ENCODE results near the gene CES5A. TPM values are rescaled to one million over a fixed set of nuclear protein-coding genes. Genes with fewer than 3 reads are reported as not detected.

The CES5A gene
- total and polyA plus RNA-seq, 8 donors: not detected

DNA sequence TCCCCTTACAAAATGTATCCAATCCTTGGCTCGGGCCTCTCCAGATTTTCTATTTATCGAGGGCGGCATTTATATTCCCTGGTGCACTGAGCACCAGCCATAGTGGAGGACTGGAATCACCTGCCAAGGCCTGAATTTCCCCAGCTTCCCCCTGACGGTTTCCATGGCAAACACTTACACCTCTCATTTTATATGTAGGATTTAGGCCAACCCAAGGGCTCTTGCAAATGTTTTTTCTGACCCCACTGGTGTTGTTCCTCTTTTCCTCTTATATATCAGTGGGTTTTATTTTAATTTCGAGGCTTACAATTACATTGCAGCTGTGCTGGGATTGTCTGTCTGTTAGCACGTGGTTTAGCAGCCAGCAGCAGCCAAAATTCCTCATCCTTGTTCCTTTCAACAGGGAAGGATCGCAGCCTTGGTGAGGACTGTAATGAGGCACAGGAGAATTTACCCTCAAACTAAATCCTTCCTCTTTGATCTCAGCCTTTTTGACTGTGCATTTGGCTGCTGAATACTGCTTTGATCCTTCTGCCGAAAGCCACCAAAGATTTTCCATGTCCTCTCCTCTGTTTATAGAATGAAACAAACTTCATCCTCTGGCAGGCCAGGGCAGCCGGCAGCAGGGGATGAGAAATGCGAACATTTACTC lies 26.5 kb upstream of the CES5A start:
- FAIRE-seq (no peak), ATAC-seq (no peak), DNase-seq (no peak)
- Histone ChIP-seq H3K4me1 (no peaks in the 10 kb centered on the region), H3K9me3 (no peaks in the 10 kb centered on the region), H3K36me3 (no peaks in the 10 kb centered on the region), H3K27me3 (peaks cover 0 to 4% (median 0%) of the 10 kb centered on the region in 4 donors), H3K27ac (no peak overlapping the region), H3K4me3 (no peak overlapping the region)
- intact Hi-C loops (cut with DNase I): no loop called here
- TF ChIP-seq, protein P1, sequence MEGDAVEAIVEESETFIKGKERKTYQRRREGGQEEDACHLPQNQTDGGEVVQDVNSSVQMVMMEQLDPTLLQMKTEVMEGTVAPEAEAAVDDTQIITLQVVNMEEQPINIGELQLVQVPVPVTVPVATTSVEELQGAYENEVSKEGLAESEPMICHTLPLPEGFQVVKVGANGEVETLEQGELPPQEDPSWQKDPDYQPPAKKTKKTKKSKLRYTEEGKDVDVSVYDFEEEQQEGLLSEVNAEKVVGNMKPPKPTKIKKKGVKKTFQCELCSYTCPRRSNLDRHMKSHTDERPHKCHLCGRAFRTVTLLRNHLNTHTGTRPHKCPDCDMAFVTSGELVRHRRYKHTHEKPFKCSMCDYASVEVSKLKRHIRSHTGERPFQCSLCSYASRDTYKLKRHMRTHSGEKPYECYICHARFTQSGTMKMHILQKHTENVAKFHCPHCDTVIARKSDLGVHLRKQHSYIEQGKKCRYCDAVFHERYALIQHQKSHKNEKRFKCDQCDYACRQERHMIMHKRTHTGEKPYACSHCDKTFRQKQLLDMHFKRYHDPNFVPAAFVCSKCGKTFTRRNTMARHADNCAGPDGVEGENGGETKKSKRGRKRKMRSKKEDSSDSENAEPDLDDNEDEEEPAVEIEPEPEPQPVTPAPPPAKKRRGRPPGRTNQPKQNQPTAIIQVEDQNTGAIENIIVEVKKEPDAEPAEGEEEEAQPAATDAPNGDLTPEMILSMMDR (IDR thresholded peaks at IDR 0.05): no peak
- 55 to 63% methylated on average over 10 of the region's 10 CpGs for WGBS, 2 donors

DNA sequence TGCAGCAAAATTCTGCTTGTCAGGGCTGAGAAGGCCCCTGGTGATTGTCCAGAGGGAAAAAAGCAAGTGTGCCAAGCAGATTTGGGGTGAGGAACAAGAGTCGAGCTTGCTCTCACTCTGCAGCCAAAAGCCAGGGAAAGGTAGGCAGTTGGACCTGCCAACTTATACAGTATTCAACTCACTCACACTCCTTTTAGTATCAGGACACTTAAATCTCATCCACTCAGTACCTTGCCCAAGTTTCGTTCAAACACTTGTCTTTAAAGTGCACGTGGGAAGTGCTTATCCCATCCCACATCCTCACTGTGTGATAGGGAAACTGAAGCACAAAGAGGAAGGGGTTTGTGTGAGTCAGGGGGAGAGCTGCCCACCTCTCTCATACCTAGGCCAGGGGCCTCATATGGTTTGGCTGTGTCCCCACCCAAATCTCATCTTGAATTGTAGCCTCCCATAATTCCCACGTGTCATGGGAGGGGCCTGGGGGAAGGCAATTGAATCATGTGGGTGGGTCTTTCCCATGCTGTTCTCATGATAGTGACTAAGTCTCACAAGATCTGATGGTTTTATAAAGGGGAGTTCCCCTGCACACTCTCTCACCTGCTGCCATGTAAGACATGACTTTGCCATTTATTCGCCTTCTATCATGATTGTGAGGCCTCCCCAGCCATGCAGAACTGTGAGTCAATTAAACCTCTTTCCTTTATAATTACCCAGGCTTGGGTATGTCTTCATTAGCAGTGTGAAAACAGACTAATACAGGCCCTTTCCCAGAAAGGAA lies 25.6 kb upstream of the CES5A start:
- H3K27ac ChIP-seq: no peak overlapping the region
- H3K9me3 ChIP-seq: no peaks in the 10 kb centered on the region
- H3K4me1 ChIP-seq: no peaks in the 10 kb centered on the region
- no peaks in the 10 kb centered on the region for H3K36me3 ChIP-seq
- FAIRE-seq: no peak
- 40 to 53% methylated on average over 5 of the region's 5 CpGs for WGBS, 2 donors
- H3K4me3 ChIP-seq: no peak overlapping the region
- intact Hi-C loops (cut with DNase I): no loop called here
- no peak for ATAC-seq
- TF ChIP-seq, protein P1 (IDR thresholded peaks at IDR 0.05): no peak
- DNase-seq: no peak
- peaks cover 0 to 4% (median 0%) of the 10 kb centered on the region in 4 donors for H3K27me3 ChIP-seq

DNA sequence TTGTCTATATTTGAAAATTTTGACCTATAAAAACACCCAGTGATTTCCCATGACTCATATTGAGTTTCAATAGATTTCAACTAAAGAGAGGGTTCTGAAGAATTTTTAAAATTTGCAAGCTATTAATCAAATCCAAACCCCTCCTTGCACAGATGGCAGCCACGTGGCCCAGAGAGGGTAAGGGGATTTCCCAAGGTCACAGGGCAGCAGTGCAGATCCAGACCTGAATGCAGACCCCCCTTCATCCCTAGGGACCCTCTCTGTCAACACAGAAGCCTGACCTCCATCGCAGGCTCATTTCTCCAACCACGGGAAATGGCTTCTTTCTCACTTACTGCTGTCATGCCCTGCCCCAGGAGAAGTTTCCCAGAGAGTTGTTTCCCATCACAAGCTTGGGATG lies 24.7 kb upstream of the CES5A start:
- DNase-seq: no peak
- TF ChIP-seq, protein P1 (IDR thresholded peaks at IDR 0.05): no peak
- Histone ChIP-seq H3K4me3 (no peak overlapping the region), H3K9me3 (no peaks in the 10 kb centered on the region), H3K36me3 (no peaks in the 10 kb centered on the region), H3K27ac (no peak overlapping the region), H3K4me1 (no peaks in the 10 kb centered on the region), H3K27me3 (peaks cover 0 to 4% (median 0%) of the 10 kb centered on the region in 4 donors)
- no peak for FAIRE-seq
- WGBS, 2 donors: 39 to 42% methylated on average over 3 of the region's 3 CpGs
- no peak for ATAC-seq
- intact Hi-C loops (cut with DNase I): no loop called here

GRCh38 chr16:55898592-55898991 lies 23.4 kb upstream of the CES5A start:
- FAIRE-seq (no peak), DNase-seq (no peak), ATAC-seq (no peak)
- intact Hi-C loops (cut with DNase I): no loop called here
- H3K9me3 ChIP-seq: no peaks in the 10 kb centered on the region
- no peak overlapping the region for H3K27ac ChIP-seq
- H3K36me3 ChIP-seq: no peaks in the 10 kb centered on the region
- no peaks in the 10 kb centered on the region for H3K4me1 ChIP-seq
- TF ChIP-seq, protein P1 (IDR thresholded peaks at IDR 0.05): no peak
- 42 to 47% methylated on average over 1 of the region's 1 CpG for whole genome bisulfite sequencing, 2 donors
- H3K4me3 ChIP-seq: no peak overlapping the region
- H3K27me3 ChIP-seq: peaks cover 0 to 4% (median 0%) of the 10 kb centered on the region in 4 donors

- TF ChIP-seq, protein P1 (IDR thresholded peaks at IDR 0.05): no peak
- Histone ChIP-seq H3K27me3 (peaks cover 0 to 4% (median 0%) of the 10 kb centered on the region in 4 donors), H3K9me3 (no peaks in the 10 kb centered on the region), H3K36me3 (no peaks in the 10 kb centered on the region), H3K4me1 (no peaks in the 10 kb centered on the region), H3K27ac (no peak overlapping the region), H3K4me3 (no peak overlapping the region)
- intact Hi-C loops (cut with DNase I): no loop called here
- ATAC-seq (no peak), FAIRE-seq (no peak), DNase-seq (no peak)
- 40 to 91% methylated on average over 2 of the region's 2 CpGs for WGBS, 2 donors
These were observed 17.6 kb upstream of the CES5A start for GRCh38 chr16:55892821-55893220.
